Effector CD4-positive, alpha-beta T cell (primary cell): ENCODE measurements around the gene ANTKMT.
A peak's percentile ranks its signal among the peaks of the same experiment; 100 is the strongest.

Experiments
- DNase-seq: peaks from one replicate; pipeline ENCODE4 v3.0.0-alpha.2; 2020

Gene ANTKMT

GRCh38 chr16:715477-716199, 5.3 kb upstream of the ANTKMT start:
- DNase-seq: no peak

- no peak for DNase-seq
These were observed 4.8 kb upstream of the ANTKMT start for GRCh38 chr16:716200-716568.

- DNase-seq: no peak
These were observed 4.1 kb upstream of the ANTKMT start for GRCh38 chr16:716768-717325.

GRCh38 chr16:717450-718245, 3.3 kb upstream of the ANTKMT start:
- no peak for DNase-seq

- no peak for DNase-seq
These were observed 2.6 kb upstream of the ANTKMT start for GRCh38 chr16:718389-718788.

GRCh38 chr16:718922-719321, 2.0 kb upstream of the ANTKMT start:
- no peak for DNase-seq

- DNase-seq: no peak
These were observed 1.0 kb upstream of the ANTKMT start for GRCh38 chr16:719815-720446.

- no peak for DNase-seq
These were observed 428 bp upstream of the ANTKMT start for GRCh38 chr16:720447-720989.

GRCh38 chr16:721765-722540, 1.0 kb downstream of the ANTKMT start:
- no peak for DNase-seq

- no peak for DNase-seq
These were observed 2.1 kb downstream of the ANTKMT start for GRCh38 chr16:722835-723633.

- no peak for DNase-seq
These were observed 2.7 kb downstream of the ANTKMT start for GRCh38 chr16:723695-724094.

GRCh38 chr16:724188-725040, 3.5 kb downstream of the ANTKMT start:
- no peak for DNase-seq

GRCh38 chr16:725041-725376, 4.1 kb downstream of the ANTKMT start:
- no peak for DNase-seq

GRCh38 chr16:725463-726187, 4.7 kb downstream of the ANTKMT start:
- DNase-seq: no peak

GRCh38 chr16:726188-726437, 5.2 kb downstream of the ANTKMT start:
- DNase-seq: no peak

GRCh38 chr16:726438-727290, 5.7 kb downstream of the ANTKMT start, which contains the start of the genes CCDC78 and HAGHL:
CCDC78 (minus strand) TSS chr16:726443; CDS start chr16:726367, 76 bp downstream.
HAGHL (plus strand) TSS chr16:727106; CDS start chr16:727510, 404 bp downstream.
- peak; percentile 34 for DNase-seq

GRCh38 chr16:727291-727977, 6.5 kb downstream of the ANTKMT start:
- DNase-seq: no peak

- DNase-seq: peak; percentile 50
These were observed 7.4 kb downstream of the ANTKMT start for GRCh38 chr16:728131-728889.
